ENCODE measurements around the gene NFS1.

The NFS1 gene

DNA sequence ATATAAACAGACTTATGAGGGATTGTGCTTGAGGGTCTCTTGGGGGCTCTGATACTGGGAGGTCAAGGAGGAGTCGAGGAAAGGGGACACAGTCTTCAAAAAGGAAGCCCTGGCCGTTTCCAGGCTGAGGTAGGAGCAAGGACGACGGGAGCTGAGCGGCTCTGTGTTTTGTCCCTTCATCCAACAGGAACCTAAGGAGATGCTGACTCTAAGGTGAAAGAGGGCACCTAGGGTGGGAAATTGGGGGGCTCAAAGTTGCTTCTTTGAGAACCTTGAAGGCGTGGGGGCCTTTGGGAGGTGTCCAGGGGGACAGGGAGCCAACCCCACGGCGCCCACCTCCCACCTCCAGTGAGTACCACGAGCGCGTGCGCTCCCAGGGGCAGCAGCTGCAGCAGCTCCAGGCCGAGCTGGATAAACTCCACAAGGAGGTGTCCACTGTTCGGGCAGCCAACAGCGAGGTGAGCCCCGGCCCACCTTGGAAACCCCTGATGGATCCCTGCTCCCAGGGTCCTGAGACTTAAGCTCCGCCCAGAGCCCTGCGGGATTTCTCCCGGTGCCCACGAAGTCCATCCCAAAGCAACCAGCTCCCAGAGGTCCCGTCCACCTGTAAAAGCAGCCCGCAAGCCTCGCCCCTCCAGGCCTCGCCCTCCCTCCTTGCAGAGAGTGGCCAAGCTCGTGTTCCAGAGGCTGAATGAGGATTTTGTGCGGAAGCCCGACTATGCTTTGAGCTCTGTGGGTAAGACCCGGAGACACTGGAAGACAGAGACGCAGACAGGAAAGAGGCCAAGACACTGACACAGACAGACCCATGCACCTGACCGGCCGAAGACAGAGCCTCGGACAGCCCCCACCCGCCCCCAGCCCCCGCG, 80.7 kb downstream of the NFS1 start:
- H3K27ac ChIP-seq = peak overlapping the region; percentile 88

More for the DNA sequence above, 80.7 kb downstream of the NFS1 start:
- no peak for TF ChIP-seq CTCF (IDR thresholded peaks at IDR 0.05)
- no peak for TF ChIP-seq ZFX (IDR thresholded peaks at IDR 0.05; ENCODE audit: borderline replicate concordance)

All from 22Rv1 (cell line).